NCI-H2196 (cell line): Measurements from ENCODE around the gene STX3.
A peak's percentile ranks its signal among the peaks of the same experiment; 100 is the strongest.

Experiments used
- DNase-seq: peaks from one replicate; lab custom pipeline; 2025; ENCODE audit not compliant: unreplicated experiment; lab: John Stamatoyannopoulos, UW

The STX3 gene

GRCh38 chr11:59754859-59755700 lies at the start of gene STX3:
Gene STX3, plus strand, starts transcription at chr11:59755376. Its CDS starts 230 bp downstream, at chr11:59755606.
- DNase-seq: peak; percentile 67

GRCh38 chr11:59706518-59707285 lies 48.5 kb upstream of the STX3 start:
- no peak for DNase-seq

- DNase-seq: no peak
Observed at GRCh38 chr11:59707371-59707770, 47.8 kb upstream of the STX3 start.

- DNase-seq: no peak
Observed at GRCh38 chr11:59708537-59708936, 46.6 kb upstream of the STX3 start.

- no peak for DNase-seq
Observed at GRCh38 chr11:59710136-59710847, 44.9 kb upstream of the STX3 start.

- DNase-seq: no peak
Observed at GRCh38 chr11:59713745-59714144, 41.4 kb upstream of the STX3 start, which contains the start of gene OR10V1. Gene OR10V1, minus strand, starts transcription at chr11:59713845. Its CDS starts 0 bp downstream, at chr11:59713845.

- no peak for DNase-seq
Observed at GRCh38 chr11:59716051-59716450, 39.1 kb upstream of the STX3 start.

GRCh38 chr11:59719556-59719955 lies 35.6 kb upstream of the STX3 start:
- no peak for DNase-seq

GRCh38 chr11:59724066-59724465 lies 31.1 kb upstream of the STX3 start:
- no peak for DNase-seq

GRCh38 chr11:59727426-59727825 lies 27.8 kb upstream of the STX3 start:
- DNase-seq: no peak

GRCh38 chr11:59728154-59728553 lies 27.0 kb upstream of the STX3 start:
- DNase-seq: no peak

- no peak for DNase-seq
Observed at GRCh38 chr11:59728913-59729312, 26.3 kb upstream of the STX3 start.

- no peak for DNase-seq
Observed at GRCh38 chr11:59729834-59730233, 25.3 kb upstream of the STX3 start.

- DNase-seq: no peak
Observed at GRCh38 chr11:59730896-59731565, 24.1 kb upstream of the STX3 start.

GRCh38 chr11:59746111-59746510 lies 9.1 kb upstream of the STX3 start:
- no peak for DNase-seq

GRCh38 chr11:59753650-59754493 lies 1.3 kb upstream of the STX3 start:
- peak; percentile 91 for DNase-seq

- DNase-seq: peak; percentile 47
Observed at GRCh38 chr11:59754494-59754858, 700 bp upstream of the STX3 start.

- peak; percentile 62 for DNase-seq
Observed at GRCh38 chr11:59755701-59756557, 753 bp downstream of the STX3 start.

- DNase-seq: no peak
Observed at GRCh38 chr11:59756558-59756840, 1.3 kb downstream of the STX3 start.
